MG63 (cell line): ENCODE results near the gene NTRK3. TPM values are rescaled to one million over a fixed set of nuclear protein-coding genes. Genes with fewer than 3 reads are reported as not detected.

Experiments
- DNase-seq: peaks from one replicate; pipeline ENCODE4 v3.0.0-alpha.2; 2020
- H3K27me3 ChIP-seq: fragments of 250-450 bp; sonication (Bioruptor Pico); 2 replicates; pipeline ENCODE4 v1.5.1; 2020; ENCODE audit warnings: mild to moderate bottlenecking, moderate library complexity
- H3K36me3 ChIP-seq: fragments of 250-450 bp; sonication (Bioruptor Pico); 2 replicates; pipeline ENCODE4 v1.5.1; 2020; ENCODE audit warnings: mild to moderate bottlenecking, moderate library complexity
- H3K4me3 ChIP-seq: fragments of 250-450 bp; sonication (Bioruptor Pico); 2 replicates; pipeline ENCODE4 v1.5.1; 2020; ENCODE audit warnings: mild to moderate bottlenecking, moderate library complexity
- H3K9me3 ChIP-seq: fragments of 250-450 bp; sonication (Bioruptor Pico); 2 replicates; pipeline ENCODE4 v1.5.1; 2020; ENCODE audit warnings: mild to moderate bottlenecking, moderate library complexity
- total RNA-seq: library from RNA; depleted of rRNA; stranded (reverse); fragments of >200 nt; shearing (Covaris generic); gene quantifications from 2 replicates; pipeline ENCODE4 v1.2.3, GENCODE V29; 2014; ENCODE audit warnings: low replicate concordance

The NTRK3 gene
- total RNA-seq, 1 experiment from 2014 or later: 4.0 TPM

- Histone ChIP-seq H3K4me3 (no peak overlapping the region), H3K9me3 (no peaks in the 10 kb centered on the region), H3K36me3 (no peaks in the 10 kb centered on the region), H3K27me3 (no peaks in the 10 kb centered on the region; the same call in 1 of the 2 replicates)
- DNase-seq: no peak
These were observed 232.6 kb downstream of the NTRK3 start for GRCh38 chr15:88023914-88024313.

- Histone ChIP-seq H3K36me3 (no peaks in the 10 kb centered on the region), H3K4me3 (no peak overlapping the region), H3K9me3 (no peaks in the 10 kb centered on the region), H3K27me3 (no peaks in the 10 kb centered on the region; the same call in 1 of the 2 replicates)
- no peak for DNase-seq
These were observed 233.8 kb downstream of the NTRK3 start for GRCh38 chr15:88022716-88023115.

GRCh38 chr15:88021601-88022000, 234.9 kb downstream of the NTRK3 start:
- Histone ChIP-seq H3K4me3 (no peak overlapping the region), H3K9me3 (no peaks in the 10 kb centered on the region), H3K27me3 (no peaks in the 10 kb centered on the region; the same call in 1 of the 2 replicates), H3K36me3 (no peaks in the 10 kb centered on the region)
- DNase-seq: no peak

- Histone ChIP-seq H3K9me3 (no peaks in the 10 kb centered on the region), H3K27me3 (no peaks in the 10 kb centered on the region; the same call in 1 of the 2 replicates), H3K36me3 (no peaks in the 10 kb centered on the region), H3K4me3 (no peak overlapping the region)
- DNase-seq: no peak
These were observed 235.7 kb downstream of the NTRK3 start for GRCh38 chr15:88020806-88021205.

GRCh38 chr15:88019656-88020055, 236.9 kb downstream of the NTRK3 start:
- DNase-seq: no peak
- Histone ChIP-seq H3K36me3 (no peaks in the 10 kb centered on the region), H3K4me3 (no peak overlapping the region), H3K27me3 (no peaks in the 10 kb centered on the region; the same call in 1 of the 2 replicates), H3K9me3 (no peaks in the 10 kb centered on the region)

GRCh38 chr15:88018869-88019641, 237.5 kb downstream of the NTRK3 start:
- no peak for DNase-seq
- Histone ChIP-seq H3K4me3 (no peak overlapping the region), H3K36me3 (no peaks in the 10 kb centered on the region)

GRCh38 chr15:88017753-88018152, 238.8 kb downstream of the NTRK3 start:
- no peak overlapping the region for H3K4me3 ChIP-seq
- no peak for DNase-seq
- H3K27me3 ChIP-seq: no peaks in the 10 kb centered on the region; the same call in 1 of the 2 replicates
- no peaks in the 10 kb centered on the region for H3K36me3 ChIP-seq
- no peaks in the 10 kb centered on the region for H3K9me3 ChIP-seq

More at GRCh38 chr15:88018869-88019641, 237.5 kb downstream of the NTRK3 start:
- H3K9me3 ChIP-seq: no peaks in the 10 kb centered on the region
- H3K27me3 ChIP-seq: no peaks in the 10 kb centered on the region; the same call in 1 of the 2 replicates

- no peaks in the 10 kb centered on the region; the same call in 1 of the 2 replicates for H3K27me3 ChIP-seq
These were observed 240.1 kb downstream of the NTRK3 start for GRCh38 chr15:88016406-88016805.

GRCh38 chr15:88015228-88015860, 241.2 kb downstream of the NTRK3 start:
- no peak for DNase-seq
- Histone ChIP-seq H3K4me3 (no peak overlapping the region), H3K36me3 (no peaks in the 10 kb centered on the region), H3K27me3 (no peaks in the 10 kb centered on the region; the same call in 1 of the 2 replicates), H3K9me3 (no peaks in the 10 kb centered on the region)

More at GRCh38 chr15:88016406-88016805, 240.1 kb downstream of the NTRK3 start:
- no peak for DNase-seq
- H3K9me3 ChIP-seq: no peaks in the 10 kb centered on the region
- H3K36me3 ChIP-seq: no peaks in the 10 kb centered on the region
- no peak overlapping the region for H3K4me3 ChIP-seq

- H3K27me3 ChIP-seq: no peaks in the 10 kb centered on the region
- no peaks in the 10 kb centered on the region for H3K9me3 ChIP-seq
- no peaks in the 10 kb centered on the region for H3K36me3 ChIP-seq
- no peak for DNase-seq
- no peak overlapping the region for H3K4me3 ChIP-seq
These were observed 241.9 kb downstream of the NTRK3 start for GRCh38 chr15:88014454-88015160.

- no peak for DNase-seq
- no peaks in the 10 kb centered on the region for H3K27me3 ChIP-seq
- no peak overlapping the region for H3K4me3 ChIP-seq
- H3K9me3 ChIP-seq: no peaks in the 10 kb centered on the region
- no peaks in the 10 kb centered on the region for H3K36me3 ChIP-seq
These were observed 243.4 kb downstream of the NTRK3 start for GRCh38 chr15:88013111-88013510.

- H3K36me3 ChIP-seq: no peaks in the 10 kb centered on the region
- DNase-seq: no peak
- no peaks in the 10 kb centered on the region for H3K9me3 ChIP-seq
- no peaks in the 10 kb centered on the region for H3K27me3 ChIP-seq
- H3K4me3 ChIP-seq: no peak overlapping the region
These were observed 243.9 kb downstream of the NTRK3 start for GRCh38 chr15:88012688-88013087.

GRCh38 chr15:88012233-88012632, 244.3 kb downstream of the NTRK3 start:
- Histone ChIP-seq H3K9me3 (no peaks in the 10 kb centered on the region), H3K4me3 (no peak overlapping the region), H3K36me3 (no peaks in the 10 kb centered on the region), H3K27me3 (no peaks in the 10 kb centered on the region)
- no peak for DNase-seq

- DNase-seq: no peak
- Histone ChIP-seq H3K4me3 (no peak overlapping the region), H3K9me3 (no peaks in the 10 kb centered on the region), H3K36me3 (no peaks in the 10 kb centered on the region), H3K27me3 (no peaks in the 10 kb centered on the region)
These were observed 245.0 kb downstream of the NTRK3 start for GRCh38 chr15:88011533-88011932.

GRCh38 chr15:88006146-88006545, 250.4 kb downstream of the NTRK3 start:
- no peak overlapping the region for H3K4me3 ChIP-seq
- no peaks in the 10 kb centered on the region for H3K36me3 ChIP-seq
- H3K27me3 ChIP-seq: no peaks in the 10 kb centered on the region
- no peak for DNase-seq
- no peaks in the 10 kb centered on the region for H3K9me3 ChIP-seq

GRCh38 chr15:88004399-88004798, 252.1 kb downstream of the NTRK3 start:
- H3K27me3 ChIP-seq: no peaks in the 10 kb centered on the region
- no peak for DNase-seq
- H3K9me3 ChIP-seq: no peaks in the 10 kb centered on the region
- H3K4me3 ChIP-seq: no peak overlapping the region
- no peaks in the 10 kb centered on the region for H3K36me3 ChIP-seq
